Mesenchymal stem cell (in vitro differentiated cells and primary cell): ENCODE results near the gene SMURF1.
"Not testable (repeated sequence)": the region's sequence is repeated elsewhere in the genome, so short reads cannot be mapped to it uniquely, and the experiment has no call there.

Experiments used
- DNase-seq: peaks from one replicate; pipeline ENCODE4 v3.0.0-alpha.2; 2013
- H2AFZ ChIP-seq: one replicate; pipeline ENCODE4 v1.6.1; 2013; ENCODE audit warnings: low read depth, mild to moderate bottlenecking, control low read depth, inconsistent platforms, low read length, moderate library complexity
- H2AK5ac ChIP-seq: 2 replicates; pipeline ENCODE4 v1.6.1; 2013; ENCODE audit warnings: low read length, moderate library complexity, mild to moderate bottlenecking, inconsistent platforms; ENCODE audit not compliant: severe bottlenecking
- H2BK120ac ChIP-seq: one replicate; pipeline ENCODE4 v1.6.1; 2013; ENCODE audit warnings: low read depth, mild to moderate bottlenecking, inconsistent platforms, low read length, moderate library complexity
- H2BK12ac ChIP-seq, 2 experiments: one replicate each; pipeline ENCODE4 v1.6.1; 2013; ENCODE audit warnings: inconsistent platforms in 2 of 2, low read length in 2 of 2, mild to moderate bottlenecking in 2 of 2, moderate library complexity in 2 of 2, control low read depth in 1 of 2
- H2BK15ac ChIP-seq: one replicate; pipeline ENCODE4 v1.6.1; 2013; ENCODE audit warnings: mild to moderate bottlenecking, low read depth, inconsistent platforms; ENCODE audit not compliant: poor library complexity, severe bottlenecking
- H2BK5ac ChIP-seq: 2 replicates; pipeline ENCODE4 v1.6.1; 2013; ENCODE audit warnings: low read depth, mild to moderate bottlenecking, low read length, control low read depth, inconsistent platforms; ENCODE audit not compliant: poor library complexity, severe bottlenecking
- H3K14ac ChIP-seq, 2 experiments: one replicate each; pipeline ENCODE4 v1.6.1; 2013; ENCODE audit warnings: inconsistent platforms in 2 of 2, low read length in 2 of 2, control low read depth in 1 of 2, mild to moderate bottlenecking in 1 of 2, moderate library complexity in 1 of 2
- H3K18ac ChIP-seq, 2 experiments: one replicate each; pipeline ENCODE4 v1.6.1; 2013; ENCODE audit warnings: inconsistent platforms in 2 of 2, low read length in 2 of 2, control low read depth in 1 of 2, low read depth in 1 of 2, mild to moderate bottlenecking in 1 of 2
- H3K23ac ChIP-seq, 2 experiments: one replicate each; pipeline ENCODE4 v1.6.1; 2013; ENCODE audit warnings: inconsistent platforms in 2 of 2, low read length in 2 of 2, mild to moderate bottlenecking in 2 of 2, moderate library complexity in 2 of 2, control low read depth in 1 of 2
- H3K27ac ChIP-seq: 2 replicates; pipeline ENCODE4 v1.5.1; 2013; ENCODE audit warnings: mild to moderate bottlenecking, moderate library complexity, low read length, control low read depth, inconsistent platforms; ENCODE audit not compliant: poor library complexity, severe bottlenecking
- H3K27me3 ChIP-seq, 2 experiments: 2 replicates each; pipeline versions ENCODE4 v1.6.1 to v1.7.0; 2013; ENCODE audit warnings: low read length in 2 of 2, mild to moderate bottlenecking in 2 of 2, moderate library complexity in 2 of 2, control low read depth in 1 of 2, inconsistent platforms in 1 of 2; ENCODE audit not compliant: control insufficient read depth in 1 of 2, insufficient read depth in 1 of 2
- H3K36me3 ChIP-seq, 2 experiments: 2 replicates each; pipeline versions ENCODE4 v1.6.1 to v1.7.0; 2013; ENCODE audit warnings: low read length in 2 of 2, control low read depth in 1 of 2, inconsistent platforms in 1 of 2, low read depth in 1 of 2, mild to moderate bottlenecking in 1 of 2; ENCODE audit not compliant: insufficient read depth in 2 of 2, control insufficient read depth in 1 of 2
- H3K4ac ChIP-seq, 2 experiments: one replicate each; pipeline ENCODE4 v1.6.1; 2013; ENCODE audit warnings: inconsistent platforms in 2 of 2, low read length in 2 of 2, mild to moderate bottlenecking in 2 of 2, moderate library complexity in 2 of 2, control low read depth in 1 of 2, low read depth in 1 of 2
- H3K4me1 ChIP-seq: 2 replicates; pipeline ENCODE4 v1.6.1; 2013; ENCODE audit warnings: low read depth, low read length, control low read depth; ENCODE audit not compliant: control insufficient read depth, insufficient read depth
- H3K4me2 ChIP-seq: 2 replicates; pipeline ENCODE4 v1.6.1; 2013; ENCODE audit warnings: low read length, mild to moderate bottlenecking, inconsistent platforms; ENCODE audit not compliant: poor library complexity, severe bottlenecking
- H3K4me3 ChIP-seq, 2 experiments: 2 replicates each; pipeline versions ENCODE4 v1.5.1 to v1.7.0; 2013; ENCODE audit warnings: low read length in 2 of 2, mild to moderate bottlenecking in 2 of 2, control low read depth in 1 of 2, low read depth in 1 of 2; ENCODE audit not compliant: insufficient read depth in 1 of 2
- H3K79me1 ChIP-seq: replicated peaks from 2 replicates; pipeline ENCODE4 v1.6.1; 2013; ENCODE audit warnings: mild to moderate bottlenecking, control low read depth, low read length, inconsistent platforms; ENCODE audit not compliant: poor library complexity, severe bottlenecking
- H3K9ac ChIP-seq: 2 replicates; pipeline ENCODE4 v1.7.0; 2013; ENCODE audit warnings: mild to moderate bottlenecking, low read length, moderate library complexity
- H3K9me3 ChIP-seq: 2 replicates; pipeline ENCODE4 v1.7.0; 2013; ENCODE audit warnings: mild to moderate bottlenecking, low read length; ENCODE audit not compliant: control insufficient read depth
- H4K8ac ChIP-seq: one replicate; pipeline ENCODE4 v1.6.1; 2013; ENCODE audit warnings: inconsistent platforms, mild to moderate bottlenecking, low read length, moderate library complexity
- H4K91ac ChIP-seq: one replicate; pipeline ENCODE4 v1.6.1; 2013; ENCODE audit warnings: mild to moderate bottlenecking, low read length, inconsistent platforms
- WGBS: methylation state at CpG from one replicate; pipeline ENCODE4 v1.1.7; 2013; ENCODE audit warnings: mixed read lengths; 5-methylcytosine and 5-hydroxymethylcytosine counted together

SMURF1 gene

GRCh38 chr7:99102809-99103690, 40.9 kb downstream of the SMURF1 start:
- WGBS = 53% methylated on average over 5 of the region's 11 CpGs
- DNase-seq = peak; percentile 59
- H3K18ac ChIP-seq = no peak overlapping the region

GRCh38 chr7:99102361-99102760, 41.5 kb downstream of the SMURF1 start:
- Histone ChIP-seq H3K4ac (no peak overlapping the region), H3K4me1 (peaks cover 11% of the 10 kb centered on the region), H3K36me3 (no peaks in the 10 kb centered on the region), H3K9me3 (no peaks in the 10 kb centered on the region), H4K8ac (no peak overlapping the region), H3K4me2 (no peak overlapping the region), H3K23ac (no peak overlapping the region), H4K91ac (no peak overlapping the region), H2BK5ac (no peak overlapping the region), H2BK12ac (no peak overlapping the region), H3K9ac (no peak overlapping the region), H3K27me3 (no peaks in the 10 kb centered on the region), H3K27ac (no peak overlapping the region), H3K4me3 (no peak overlapping the region), H3K18ac (no peak overlapping the region), H2AK5ac (no peak overlapping the region), H2BK120ac (no peak overlapping the region), H2AFZ (no peak overlapping the region), H3K14ac (no peak overlapping the region), H3K79me1 (peaks cover 3% of the 10 kb centered on the region), H2BK15ac (no peak overlapping the region)
- no peak for DNase-seq
- WGBS = no CpG with 5 or more reads among the region's 1 CpG

More at GRCh38 chr7:99102809-99103690, 40.9 kb downstream of the SMURF1 start:
- Histone ChIP-seq H3K27me3 (no peaks in the 10 kb centered on the region), H2BK12ac (no peak overlapping the region), H3K36me3 (no peaks in the 10 kb centered on the region), H3K4me1 (peaks cover 14% of the 10 kb centered on the region), H3K14ac (no peak overlapping the region), H3K23ac (no peak overlapping the region), H2AFZ (no peak overlapping the region), H2AK5ac (no peak overlapping the region), H4K8ac (no peak overlapping the region), H3K27ac (no peak overlapping the region), H3K4me2 (no peak overlapping the region), H2BK120ac (no peak overlapping the region), H3K4me3 (no peak overlapping the region), H4K91ac (no peak overlapping the region), H2BK15ac (peak overlapping the region; percentile 61), H3K4ac (peak overlapping the region in 1 of 2 experiments; percentile 60), H3K9me3 (no peaks in the 10 kb centered on the region), H3K79me1 (peaks cover 2% of the 10 kb centered on the region), H3K9ac (no peak overlapping the region), H2BK5ac (no peak overlapping the region)

- H3K18ac ChIP-seq, H2BK120ac ChIP-seq, H3K4ac ChIP-seq, H2BK15ac ChIP-seq, H2AK5ac ChIP-seq, H3K14ac ChIP-seq, H2BK5ac ChIP-seq, H3K27me3 ChIP-seq, H2BK12ac ChIP-seq, H3K9ac ChIP-seq, H4K91ac ChIP-seq, DNase-seq, H3K9me3 ChIP-seq, H3K27ac ChIP-seq, H3K23ac ChIP-seq, H3K79me1 ChIP-seq, H3K4me3 ChIP-seq, H2AFZ ChIP-seq, H3K4me2 ChIP-seq, H3K36me3 ChIP-seq, H4K8ac ChIP-seq: not testable (repeated sequence)
- peaks cover 11% of the 10 kb centered on the region for H3K4me1 ChIP-seq
- 89% methylated on average over 12 of the region's 13 CpGs for WGBS
Observed at GRCh38 chr7:99101516-99101915, 42.4 kb downstream of the SMURF1 start.

- WGBS = 63% methylated on average over 5 of the region's 6 CpGs
Observed at GRCh38 chr7:99099499-99100077, 44.3 kb downstream of the SMURF1 start.

More at GRCh38 chr7:99099499-99100077, 44.3 kb downstream of the SMURF1 start:
- no peak overlapping the region for H3K18ac ChIP-seq
- H3K23ac ChIP-seq = no peak overlapping the region
- H2BK120ac ChIP-seq = no peak overlapping the region
- no peak overlapping the region for H3K14ac ChIP-seq
- no peak overlapping the region for H4K91ac ChIP-seq
- no peak overlapping the region for H3K4ac ChIP-seq
- H2AFZ ChIP-seq = no peak overlapping the region
- H3K4me1 ChIP-seq = peaks cover 8% of the 10 kb centered on the region
- no peaks in the 10 kb centered on the region for H3K9me3 ChIP-seq
- H3K27me3 ChIP-seq = no peaks in the 10 kb centered on the region
- H2BK12ac ChIP-seq = no peak overlapping the region
- H3K36me3 ChIP-seq = no peaks in the 10 kb centered on the region
- H3K9ac ChIP-seq = peak overlapping the region; percentile 63
- H3K4me2 ChIP-seq = no peak overlapping the region
- H4K8ac ChIP-seq = no peak overlapping the region
- peak; percentile 72 for DNase-seq
- H2BK15ac ChIP-seq = no peak overlapping the region
- peaks cover 8% of the 10 kb centered on the region for H3K79me1 ChIP-seq
- H3K27ac ChIP-seq = peak overlapping the region; percentile 31
- H3K4me3 ChIP-seq = peak overlapping the region in 1 of 2 experiments; percentile 60
- no peak overlapping the region for H2BK5ac ChIP-seq
- peak overlapping the region; percentile 81 for H2AK5ac ChIP-seq
